Activated gamma-delta T cell (primary cell): ENCODE data around the gene KRTAP10-1.
"Not testable (repeated sequence)": the region's sequence is repeated elsewhere in the genome, so short reads cannot be mapped to it uniquely, and the experiment has no call there.

Experiments
- DNase-seq: peaks from one replicate; lab custom pipeline; 2025; lab: John Stamatoyannopoulos, UW

KRTAP10-1 gene

GRCh38 chr21:44515359-44516165, 24.4 kb downstream of the KRTAP10-1 start:
- no peak for DNase-seq

DNA sequence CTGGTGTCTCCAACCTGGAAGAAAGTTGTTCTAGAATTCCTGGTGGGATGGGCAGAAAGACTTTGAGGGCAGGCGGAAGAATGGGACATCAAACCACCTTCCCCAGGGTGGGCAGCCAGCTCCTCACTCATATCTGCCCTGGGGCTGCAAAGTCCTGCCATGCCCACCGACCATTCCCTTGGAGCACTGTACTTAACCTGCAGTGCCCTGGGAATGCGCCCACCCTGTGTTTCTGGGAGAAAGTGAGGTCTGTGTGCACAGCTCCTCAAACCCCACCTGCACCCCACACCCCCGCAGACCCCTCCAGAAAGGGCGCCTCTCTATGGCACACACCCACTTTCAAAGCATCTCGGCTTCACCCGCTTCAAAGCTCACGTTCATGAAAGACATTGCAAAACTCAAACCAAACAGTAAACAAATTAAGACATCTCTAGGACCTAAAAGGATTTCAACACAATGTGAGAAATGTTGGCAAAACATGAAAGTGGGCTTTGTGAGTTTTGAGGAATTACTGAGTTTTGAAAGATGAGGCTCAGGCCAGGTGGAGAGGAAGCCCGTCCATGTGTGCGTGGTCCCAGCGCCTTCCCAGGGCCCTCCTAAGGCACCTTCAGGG, 25.1 kb downstream of the KRTAP10-1 start:
- DNase-seq = no peak

- DNase-seq = no peak
Measured at GRCh38 chr21:44514218-44514520, 25.8 kb downstream of the KRTAP10-1 start.

GRCh38 chr21:44513389-44514217, 26.4 kb downstream of the KRTAP10-1 start:
- no peak for DNase-seq

DNA sequence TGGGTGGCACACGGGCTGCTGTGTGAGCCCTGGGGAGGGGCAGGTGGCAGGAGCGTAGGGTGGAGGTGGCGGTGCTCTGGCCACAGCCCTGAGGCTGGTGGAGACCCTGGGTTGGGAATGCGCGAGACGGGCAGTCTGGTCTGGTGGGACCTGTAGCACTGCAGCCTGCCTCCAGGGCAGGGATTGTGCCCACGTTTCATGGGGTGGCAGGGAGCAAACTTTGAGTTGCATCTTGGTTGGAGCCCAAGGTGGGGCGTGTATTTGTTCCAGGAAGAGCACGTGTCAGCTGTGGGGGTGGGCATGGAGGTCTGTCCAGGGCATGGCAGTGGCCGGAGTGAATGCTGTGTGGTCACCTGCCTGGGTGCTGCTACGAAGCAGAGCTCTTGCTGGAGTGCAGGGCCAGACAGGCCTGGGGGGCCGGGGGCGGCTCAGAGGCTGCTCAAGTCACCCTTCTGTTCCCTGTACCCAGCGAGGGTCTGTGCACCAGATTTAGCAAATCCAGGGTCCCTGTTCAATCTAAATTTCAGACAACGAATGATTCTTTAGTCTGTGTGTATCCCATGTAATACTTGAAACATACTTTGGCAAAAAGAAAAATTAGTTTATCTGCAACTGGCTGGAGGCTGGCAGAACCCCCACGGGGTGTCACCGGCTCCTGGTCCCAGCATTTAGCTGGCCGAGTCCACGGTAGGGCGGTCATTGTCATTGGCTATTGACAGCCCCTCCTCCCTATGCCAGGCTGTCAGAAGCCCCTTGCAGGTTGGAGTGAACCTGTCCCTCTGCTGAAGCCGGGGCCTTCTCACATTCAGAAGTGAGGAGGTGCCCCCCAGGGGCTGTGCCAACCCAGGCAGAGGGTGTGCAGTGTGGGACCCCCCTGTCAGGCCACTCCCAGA, 27.3 kb downstream of the KRTAP10-1 start:
- DNase-seq = no peak

DNA sequence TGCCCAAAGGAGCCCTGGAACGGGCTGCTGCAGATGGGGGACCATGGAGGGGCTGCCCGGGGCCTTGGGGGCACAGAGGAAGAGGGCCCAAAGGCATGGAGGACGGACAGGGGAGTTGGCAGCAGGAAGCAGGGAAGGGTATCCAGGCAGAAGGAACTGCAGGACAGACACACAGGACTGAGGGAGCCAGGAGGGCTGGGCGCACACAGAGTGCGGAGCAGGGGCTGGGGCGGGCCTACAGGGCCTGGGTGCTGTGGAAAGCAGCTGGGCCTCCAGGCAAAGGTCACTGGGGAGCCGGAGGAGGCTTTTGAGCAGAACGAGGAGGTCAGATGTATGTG, 28.1 kb downstream of the KRTAP10-1 start:
- no peak for DNase-seq

- DNase-seq = no peak
Measured at GRCh38 chr21:44511219-44511937, 28.6 kb downstream of the KRTAP10-1 start.

DNA sequence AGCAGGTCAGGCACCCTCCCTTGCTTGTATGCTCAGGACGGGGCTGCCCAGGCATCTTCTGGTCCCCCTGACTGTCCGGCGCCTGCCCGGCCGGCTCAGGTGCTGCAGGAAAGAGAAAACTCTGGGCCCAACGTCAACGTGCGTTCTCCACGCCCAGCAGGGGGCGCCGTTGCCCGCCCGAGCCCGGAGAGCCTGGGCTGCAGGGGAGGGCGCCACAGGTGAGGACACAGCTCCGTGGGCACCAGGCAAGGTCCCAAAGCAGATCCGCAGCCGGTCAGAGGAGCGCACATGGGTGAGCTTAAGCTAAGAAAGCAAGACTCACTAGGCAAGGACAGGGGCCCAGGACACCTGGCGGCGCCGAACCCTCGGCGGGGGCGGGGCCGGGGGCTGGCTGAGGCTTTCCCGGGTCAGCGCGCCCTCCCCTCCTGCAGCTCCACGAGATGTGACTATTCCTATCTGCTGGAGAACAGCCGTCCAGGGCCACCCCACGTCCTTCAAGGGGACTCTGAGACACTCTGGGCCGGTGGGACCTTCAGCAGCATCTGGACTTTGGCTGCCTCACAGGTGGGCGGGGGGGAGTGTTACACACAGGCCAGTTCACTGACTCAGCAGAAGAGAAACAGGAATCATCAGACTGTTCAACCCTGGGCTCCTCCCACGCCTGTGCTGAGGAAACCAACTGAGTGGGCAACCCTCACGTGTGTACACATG, 29.3 kb downstream of the KRTAP10-1 start:
- DNase-seq = peak; percentile 67

- DNase-seq = no peak
Measured at GRCh38 chr21:44510109-44510507, 29.9 kb downstream of the KRTAP10-1 start.

GRCh38 chr21:44509539-44509938, 30.5 kb downstream of the KRTAP10-1 start:
- no peak for DNase-seq

- no peak for DNase-seq
Measured at GRCh38 chr21:44508711-44509445, 31.1 kb downstream of the KRTAP10-1 start.

DNA sequence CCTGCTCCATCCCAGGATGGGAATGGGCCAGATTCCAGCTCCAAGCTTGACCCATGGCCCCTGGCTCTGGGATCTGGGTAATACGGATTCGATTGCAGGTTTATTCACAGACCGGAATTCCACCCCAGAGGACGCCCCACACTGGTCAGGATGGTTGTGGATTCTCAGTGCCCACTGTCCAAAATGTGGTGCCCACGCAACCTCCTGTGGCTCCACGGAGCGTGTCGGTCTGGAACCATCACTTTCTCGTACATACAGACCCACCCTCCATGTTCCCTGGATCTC, 31.6 kb downstream of the KRTAP10-1 start:
- no peak for DNase-seq

DNA sequence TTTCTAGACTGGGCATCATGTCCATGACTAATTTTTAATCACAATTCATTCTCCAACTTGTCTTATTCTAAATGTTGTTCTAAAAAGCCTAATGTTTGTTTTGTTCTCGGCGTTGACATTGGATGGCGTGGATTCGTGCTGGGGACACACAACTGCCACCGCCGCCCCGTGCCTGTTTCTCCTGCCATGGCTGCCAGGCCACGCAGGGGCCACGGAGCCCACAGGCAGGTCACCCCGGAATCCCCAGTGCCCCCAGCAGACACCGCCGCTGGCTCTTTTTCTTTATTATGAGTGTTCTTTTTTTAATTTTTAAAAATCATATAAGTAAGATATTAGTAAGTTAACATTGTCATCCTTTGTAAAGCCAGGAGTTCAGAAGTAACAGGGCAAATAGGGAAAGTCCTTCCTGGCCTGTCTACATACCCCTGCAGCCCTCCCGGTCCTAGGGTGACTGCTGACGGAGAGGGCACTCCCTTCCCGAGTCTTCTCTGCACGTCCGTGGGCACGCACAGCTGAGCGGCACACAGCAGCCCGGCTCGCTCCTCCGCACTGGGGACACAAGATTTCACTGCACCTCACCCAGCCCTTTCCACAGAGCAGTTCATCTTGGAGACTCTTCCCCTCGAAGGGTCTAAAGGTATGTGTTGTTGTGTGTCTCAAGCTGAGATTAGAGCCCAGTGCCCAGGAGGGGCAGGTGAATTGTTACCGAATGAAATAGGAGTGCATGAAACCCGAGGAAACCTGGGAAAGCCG, 32.1 kb downstream of the KRTAP10-1 start:
- no peak for DNase-seq

DNA sequence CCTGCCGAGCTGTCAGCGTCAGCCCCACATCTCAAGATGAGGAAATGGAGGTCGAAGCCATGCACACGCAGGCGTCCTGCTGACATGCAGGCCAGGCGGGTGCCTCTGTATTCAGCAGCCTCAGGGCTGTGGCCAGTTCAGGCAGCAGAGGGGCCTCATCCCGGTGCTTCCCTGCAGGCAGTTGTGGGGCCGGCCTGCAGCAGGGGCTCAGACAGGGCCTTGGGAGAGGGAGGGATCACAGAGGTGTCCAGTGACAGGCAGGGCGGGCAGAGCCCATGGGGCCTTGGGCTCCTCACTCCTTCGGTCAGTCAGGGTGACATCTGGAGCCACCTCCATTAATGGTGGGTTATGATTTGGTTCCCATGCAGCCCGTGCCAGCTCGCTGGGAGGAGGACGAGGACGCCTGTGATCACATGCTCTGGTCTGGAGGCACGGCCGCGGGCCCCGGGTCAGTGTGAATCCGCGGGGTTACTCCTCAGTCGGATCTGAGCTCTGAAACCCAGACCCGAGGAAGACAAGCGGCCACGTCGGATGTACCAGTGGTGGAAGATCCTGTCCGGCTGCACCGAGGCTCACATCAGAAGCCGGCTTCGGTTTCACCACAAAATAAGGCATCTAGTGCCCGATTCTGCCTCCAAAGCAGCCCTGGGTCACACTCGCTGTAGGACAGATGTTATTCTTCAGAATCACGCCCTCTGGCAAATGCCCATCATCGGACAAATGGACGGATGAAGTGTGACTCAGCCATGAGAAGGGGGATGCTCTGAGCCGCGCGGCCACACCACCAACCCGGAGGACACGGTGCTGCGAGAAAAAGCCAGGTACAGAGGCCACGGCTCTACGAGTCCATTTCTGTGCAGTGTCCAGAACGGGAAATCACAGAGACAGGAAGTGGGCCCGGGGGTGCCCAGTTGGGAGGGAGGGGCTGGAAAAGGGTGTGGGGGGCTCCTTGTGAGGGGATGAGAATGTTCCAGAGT, 33.4 kb downstream of the KRTAP10-1 start:
- no peak for DNase-seq

DNA sequence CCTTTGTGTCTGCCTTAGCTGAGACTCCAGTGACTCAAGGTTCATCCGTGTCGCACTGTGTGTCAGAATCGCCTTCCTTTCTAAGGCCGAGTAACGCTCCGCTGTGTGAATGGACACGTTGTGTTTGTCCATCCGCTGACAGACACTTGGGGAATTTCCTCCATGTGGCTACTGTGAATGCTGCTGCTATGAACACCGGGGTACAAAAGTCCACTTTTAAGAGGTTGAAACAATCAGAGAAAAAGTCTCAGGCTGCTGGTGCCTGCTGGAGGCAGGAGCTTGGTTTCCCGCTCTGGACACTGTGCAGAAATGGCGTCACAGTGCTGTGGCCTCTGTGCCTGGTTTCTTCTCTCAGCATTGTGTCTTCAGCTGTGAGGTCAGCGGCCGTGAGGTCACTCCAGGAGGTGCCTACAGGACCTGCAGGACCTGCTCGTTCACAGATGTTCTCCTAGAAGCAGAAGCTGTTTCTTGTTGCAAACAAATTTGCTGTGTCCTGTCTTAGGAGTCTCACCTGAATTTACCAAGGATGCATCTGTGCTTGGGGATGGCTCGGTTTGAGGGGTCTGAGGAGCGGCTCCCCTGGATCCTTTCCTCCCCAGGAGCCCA, 34.2 kb downstream of the KRTAP10-1 start:
- DNase-seq = no peak

DNA sequence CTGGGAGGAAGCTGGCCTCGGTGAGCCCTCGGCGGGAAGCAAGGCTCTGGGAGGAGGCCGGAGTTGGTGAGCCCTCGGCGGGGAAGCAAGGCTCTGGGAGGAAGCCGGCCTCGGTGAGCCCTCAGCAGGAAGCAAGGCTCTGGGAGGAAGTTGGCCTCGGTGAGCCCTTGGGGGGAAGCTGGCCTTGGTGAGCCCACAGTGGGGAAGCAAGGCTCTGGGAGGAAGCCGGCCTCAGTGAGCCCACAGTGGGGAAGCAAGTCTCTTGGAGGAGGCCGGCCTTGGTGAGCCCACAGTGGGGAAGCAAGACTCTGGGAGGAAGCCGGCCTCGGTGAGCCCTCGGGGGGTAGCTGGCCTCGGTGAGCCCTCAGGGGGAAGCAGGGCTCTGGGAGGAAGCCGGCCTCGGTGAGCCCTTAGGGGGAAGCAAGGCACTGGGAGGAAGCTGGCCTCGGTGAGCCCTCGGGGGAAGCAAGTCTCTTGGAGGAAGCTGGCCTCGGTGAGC, 36.0 kb downstream of the KRTAP10-1 start:
- DNase-seq = no peak

- DNase-seq = not testable (repeated sequence)
Measured at GRCh38 chr21:44503006-44503889, 36.7 kb downstream of the KRTAP10-1 start.
